NCI-H345 treated with DMSO at 0.1 percent for 48 hours (cell line): ENCODE data around the gene NT5C2.
A peak's percentile ranks its signal among the peaks of the same experiment; 100 is the strongest.

ENCODE experiments used
- DNase-seq: peaks from one replicate; lab custom pipeline; 2025; ENCODE audit not compliant: unreplicated experiment; lab: John Stamatoyannopoulos, UW

The NT5C2 gene

GRCh38 chr10:103066141-103067098 is 126.7 kb downstream of the NT5C2 start:
- DNase-seq, result no peak

GRCh38 chr10:103064956-103065355 is 128.1 kb downstream of the NT5C2 start:
- DNase-seq, result no peak

- no peak for DNase-seq
Measured at GRCh38 chr10:103062854-103063590, 130.1 kb downstream of the NT5C2 start.

DNA sequence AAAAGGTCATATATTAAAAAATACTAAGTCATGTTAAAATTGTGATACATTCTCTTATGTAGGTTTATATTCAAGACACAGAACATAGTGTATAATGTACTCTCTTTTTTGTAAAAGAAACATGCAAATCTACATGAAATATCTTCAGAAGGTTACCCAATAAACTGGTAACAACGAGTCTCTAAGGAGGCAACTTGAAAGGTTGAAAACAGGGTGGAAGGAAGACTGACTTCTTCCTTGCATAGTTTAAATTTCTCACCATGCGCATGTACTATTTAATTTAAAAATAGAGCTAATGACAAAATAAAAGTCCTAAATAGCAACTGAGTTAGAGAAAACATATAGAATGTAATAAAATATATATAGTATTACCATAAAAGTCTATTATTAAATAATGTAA is 132.5 kb downstream of the NT5C2 start:
- no peak for DNase-seq

- no peak for DNase-seq
Measured at GRCh38 chr10:103058034-103058433, 135.0 kb downstream of the NT5C2 start.

DNA sequence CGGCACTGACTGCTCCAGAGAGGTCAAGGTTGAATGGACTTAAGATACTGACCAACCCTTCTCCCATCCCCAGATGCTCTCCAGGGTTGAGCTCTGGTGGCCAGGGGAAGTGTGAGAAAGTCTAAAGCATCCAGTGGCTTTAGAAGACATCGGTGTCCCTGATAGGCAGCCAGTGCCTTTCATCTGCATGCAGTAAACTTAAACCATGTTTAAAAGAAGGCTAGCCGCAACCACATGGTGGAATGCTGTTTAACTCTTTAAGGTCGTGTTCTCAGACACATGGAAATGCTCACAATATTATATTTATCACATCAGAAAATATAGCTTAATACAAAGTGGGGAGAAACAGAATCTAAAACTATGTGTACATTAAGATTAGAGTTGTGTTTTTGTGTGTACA is 138.0 kb downstream of the NT5C2 start:
- DNase-seq, result no peak

GRCh38 chr10:103054621-103055020 is 138.5 kb downstream of the NT5C2 start:
- no peak for DNase-seq

DNA sequence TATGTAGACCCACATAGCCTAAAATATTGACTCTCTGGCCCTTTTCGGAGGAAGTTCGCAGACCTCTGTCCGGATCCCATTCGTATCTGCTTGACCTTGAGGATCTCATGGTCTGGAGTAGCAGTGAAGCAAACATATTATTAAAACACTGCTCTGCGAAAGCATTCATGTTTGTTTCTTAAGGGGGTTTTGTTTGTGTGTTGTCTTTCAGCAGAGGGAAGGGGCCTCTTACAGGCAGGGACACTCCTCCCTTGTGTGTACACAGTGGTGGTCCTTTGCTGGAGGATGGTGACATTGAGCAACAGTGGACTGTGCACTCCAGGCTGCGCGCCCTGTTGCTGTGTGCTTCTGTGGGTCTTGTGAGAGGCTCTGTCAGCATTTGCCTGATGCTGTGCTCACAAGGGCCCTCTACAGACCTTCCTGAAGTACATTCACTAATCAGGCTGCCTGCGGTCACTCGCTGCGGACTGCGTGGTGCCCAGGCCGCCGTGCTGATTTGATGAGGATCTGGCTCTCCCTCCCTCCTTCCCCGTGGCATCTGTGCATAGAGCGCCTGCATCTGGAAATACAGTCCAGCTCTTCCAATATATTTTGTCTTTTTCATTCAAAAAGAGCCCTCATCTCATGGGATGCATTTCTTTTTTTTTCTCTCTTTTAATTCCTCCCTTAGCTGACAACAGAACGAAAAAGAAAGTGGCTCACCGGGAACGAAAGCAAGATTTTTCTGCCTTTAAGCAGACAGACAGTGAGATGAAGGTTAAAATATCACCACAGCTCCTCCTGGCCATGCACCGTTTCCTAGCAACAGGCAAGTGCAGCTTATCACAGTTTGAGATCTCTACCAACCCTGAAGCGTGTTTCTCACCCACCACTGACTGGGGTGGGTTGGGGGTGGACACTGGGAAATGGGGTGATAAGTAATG is 139.2 kb downstream of the NT5C2 start:
- no peak for DNase-seq

- DNase-seq, result no peak
Measured at GRCh38 chr10:103049237-103049636, 143.8 kb downstream of the NT5C2 start.

GRCh38 chr10:103047381-103047780 is 145.7 kb downstream of the NT5C2 start:
- no peak for DNase-seq

DNA sequence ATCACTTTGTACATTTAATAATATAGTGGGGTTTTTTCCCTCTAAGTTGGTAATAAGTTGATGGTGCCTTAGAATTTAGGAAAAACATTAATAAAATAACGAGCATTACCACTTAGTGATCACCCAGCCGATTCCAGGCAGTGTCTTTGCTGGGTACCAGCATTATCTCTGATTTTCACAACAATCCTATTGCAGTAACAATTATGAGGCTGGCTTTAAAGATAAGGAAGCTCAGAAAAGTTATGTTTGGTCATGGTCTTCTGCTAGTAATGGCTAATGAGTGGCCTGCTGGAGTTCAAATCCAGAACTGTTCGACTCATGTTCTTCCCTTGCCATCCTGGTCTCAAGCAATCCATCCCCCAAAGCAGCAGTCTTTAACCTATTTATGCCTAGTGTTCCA is 147.1 kb downstream of the NT5C2 start:
- DNase-seq, result no peak

DNA sequence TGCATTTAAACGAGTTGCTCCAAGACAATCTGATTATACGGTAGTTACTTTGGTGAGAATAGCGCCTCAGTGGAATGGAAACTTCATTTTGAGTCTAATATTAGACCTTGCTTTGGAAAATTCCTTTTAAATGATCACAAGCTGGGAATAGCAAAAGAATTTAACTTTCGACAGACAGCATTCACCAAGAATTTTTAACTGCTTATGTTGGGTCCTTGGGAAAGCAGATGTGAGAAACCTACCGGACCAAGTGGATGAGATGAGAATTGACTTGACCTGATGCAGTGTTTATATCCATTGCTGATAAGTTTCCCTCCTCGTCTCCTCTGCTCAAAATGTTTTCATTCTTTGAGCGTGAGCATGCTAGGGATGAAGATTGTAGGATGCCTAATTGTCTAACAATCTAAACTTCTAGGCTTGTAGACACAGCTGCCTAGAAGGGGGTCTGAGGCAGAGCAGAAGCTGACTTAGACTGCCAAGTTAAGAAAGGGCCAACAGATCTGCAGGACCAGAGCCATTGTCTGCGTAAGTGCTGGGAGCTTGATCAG is 148.1 kb downstream of the NT5C2 start:
- no peak for DNase-seq

GRCh38 chr10:103042908-103043307 is 150.2 kb downstream of the NT5C2 start:
- DNase-seq, result no peak

DNA sequence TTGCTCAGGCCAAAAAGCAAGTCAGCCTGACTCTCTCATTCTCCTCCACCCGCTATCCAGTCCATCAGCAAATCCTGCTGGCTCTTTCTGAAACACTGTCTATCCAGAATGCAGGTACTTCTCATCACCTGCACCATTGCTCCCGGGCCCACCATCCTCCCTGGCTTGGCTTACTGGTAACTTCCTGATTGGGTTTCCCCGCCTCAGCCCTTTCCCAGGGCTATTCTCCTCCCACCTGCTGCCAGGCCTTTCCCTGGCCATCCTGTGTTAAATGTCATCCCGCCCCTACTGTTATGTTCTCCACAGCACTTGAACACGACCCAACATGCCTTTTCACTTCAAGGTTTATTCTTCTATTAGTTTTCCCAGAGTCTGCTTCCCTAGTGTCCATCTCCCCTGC is 150.9 kb downstream of the NT5C2 start:
- DNase-seq, result peak; percentile 7

DNA sequence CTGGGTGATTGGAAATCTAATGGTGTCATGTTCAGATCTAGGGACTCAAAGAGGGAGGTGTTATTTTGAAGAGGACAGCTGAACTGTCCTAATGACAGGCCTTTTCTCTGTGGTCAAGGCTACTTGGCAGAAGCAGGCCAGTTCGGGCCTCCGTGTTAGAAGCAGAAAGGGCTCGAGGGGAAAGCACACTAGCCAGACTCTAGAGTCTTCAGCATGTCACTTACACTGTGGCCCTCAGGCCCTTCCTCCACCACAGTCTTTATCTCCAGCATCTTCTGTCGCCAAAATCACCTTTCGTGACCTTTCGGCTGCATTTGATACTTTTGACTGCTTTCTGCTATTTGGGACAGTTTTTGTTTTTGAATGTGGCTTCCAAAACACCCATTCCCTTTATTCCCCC is 151.7 kb downstream of the NT5C2 start:
- DNase-seq, result no peak

GRCh38 chr10:103040418-103040817 is 152.7 kb downstream of the NT5C2 start:
- DNase-seq, result no peak

DNA sequence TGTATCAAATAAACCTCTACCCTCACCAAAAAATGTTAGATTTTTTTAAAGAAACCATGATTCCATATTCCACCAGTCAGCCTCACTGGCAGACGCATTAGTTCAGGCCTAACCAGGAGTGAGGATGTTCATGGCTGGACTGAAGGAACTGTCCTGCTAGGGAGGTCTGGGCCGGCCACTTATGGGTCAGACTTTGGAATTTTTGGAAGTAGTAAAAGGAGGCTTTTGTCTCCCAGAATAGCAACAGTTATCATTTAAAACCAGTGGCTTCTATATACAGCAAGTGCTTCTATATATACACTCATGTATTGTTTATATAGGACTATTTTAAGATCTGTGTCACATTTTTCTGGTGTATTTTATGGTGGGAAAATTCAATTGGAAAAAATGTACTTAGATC is 154.5 kb downstream of the NT5C2 start:
- DNase-seq, result no peak
